A549 (cell line): Measurements from ENCODE around the gene CNTN5. TPM values are rescaled to one million over a fixed set of nuclear protein-coding genes. Genes with fewer than 3 reads are reported as not detected.
"Not testable (repeated sequence)": the region's sequence is repeated elsewhere in the genome, so short reads cannot be mapped to it uniquely, and the experiment has no call there.

ENCODE experiments used
- ATAC-seq, 2 experiments: fragments of 200-7000 bp in 1 of 2; fragments of >200 bp in 1 of 2; cut with Nextera tagmentation in 1 of 2; cut with Tn5 transposase in 1 of 2; 3 replicates each; pipeline versions ENCODE4 v1.8.0 to v1.9.1; 2018 to 2020; ENCODE audit warnings: mild to moderate bottlenecking in 1 of 2, moderate library complexity in 1 of 2
- CTCF ChIA-PET: fragments of 300-600 bp; sonication (Branson Sonifier 250); formaldehyde crosslinking; extraction: SDS; loops from one replicate; lab custom pipeline; 2021; ENCODE audit warnings: antibody characterized with exemption, inconsistent platforms; lab: Yijun Ruan, JAX
- POLR2A ChIA-PET: fragments of 350-600 bp; formaldehyde crosslinking; extraction: SDS; loops from one replicate; lab custom pipeline; 2021; ENCODE audit warnings: antibody characterized with exemption, inconsistent platforms; lab: Yijun Ruan, JAX
- DNase-seq, 2 experiments: peaks; one replicate each; pipeline versions ENCODE4 v3.0.0 to v3.0.0-alpha.2; 2011 to 2016; ENCODE audit warnings: low read depth in 1 of 2, low spot score in 1 of 2
- FAIRE-seq: peaks from 2 replicates; lab custom pipeline; 2011; peaks lifted over from hg19 to GRCh38; lab: Jason Lieb, UNC
- H3K27ac ChIP-seq, 2 experiments: fragments of >200 bp; sonication (Bioruptor Twin); formaldehyde crosslinking; 3 replicates each; pipeline ENCODE4 v1.5.1; 2016 to 2017
- H3K4me1 ChIP-seq: fragments of >200 bp; sonication (Bioruptor Twin); formaldehyde crosslinking; 3 replicates; pipeline ENCODE4 v1.6.1; 2016
- H3K4me2 ChIP-seq: fragments of >200 bp; sonication (Bioruptor Twin); formaldehyde crosslinking; 3 replicates; pipeline ENCODE4 v1.6.1; 2016
- H3K4me3 ChIP-seq: fragments of >200 bp; sonication (Bioruptor Twin); formaldehyde crosslinking; 3 replicates; pipeline ENCODE4 v1.5.1; 2016
- H3K9me3 ChIP-seq: fragments of >200 bp; sonication (Bioruptor Twin); formaldehyde crosslinking; 3 replicates; pipeline ENCODE4 v1.6.1; 2016
- CBX2 ChIP-seq: fragments of 200-600 bp; sonication (generic); IDR thresholded peaks from 2 replicates; pipeline ENCODE4 v1.6.1; 2016; ENCODE audit warnings: low read depth, mild to moderate bottlenecking, borderline replicate concordance
- EHMT2 ChIP-seq: fragments of 200-600 bp; sonication (generic); IDR thresholded peaks from 2 replicates; pipeline ENCODE4 v1.6.1; 2016; ENCODE audit warnings: antibody characterized with exemption, low read depth, mild to moderate bottlenecking, moderate library complexity
- FOSB ChIP-seq: fragments of 250-450 bp; sonication (Bioruptor Pico); IDR thresholded peaks from 2 replicates; pipeline ENCODE4 v1.5.0; 2020; ENCODE audit warnings: mild to moderate bottlenecking, moderate library complexity
- FOSL2 ChIP-seq, 2 experiments: fragments of 450-650 bp in 1 of 2; fragments of >200 bp in 1 of 2; sonication (Bioruptor Twin) in 1 of 2; formaldehyde crosslinking; IDR thresholded peaks; 2 replicates each; pipeline versions ENCODE4 v1.5.0 to v1.6.1; 2016 to 2020; ENCODE audit warnings: mild to moderate bottlenecking in 1 of 2, moderate library complexity in 1 of 2
- HDAC2 ChIP-seq: fragments of 200-600 bp; sonication (generic); IDR thresholded peaks from 2 replicates; pipeline ENCODE4 v1.6.1; 2016
- HES2 ChIP-seq: fragments of >200 bp; sonication (Bioruptor Twin); formaldehyde crosslinking; IDR thresholded peaks from 2 replicates; pipeline ENCODE4 v1.6.1; 2016
- HOXB13 ChIP-seq: fragments of 250-450 bp; sonication (Bioruptor Pico); IDR thresholded peaks from 2 replicates; pipeline ENCODE4 v1.5.0; 2020; ENCODE audit warnings: low read depth, mild to moderate bottlenecking, moderate library complexity
- MAZ ChIP-seq: fragments of 150-350 bp; IDR thresholded peaks from 2 replicates; pipeline ENCODE4 v1.6.1; 2014; ENCODE audit warnings: antibody characterized with exemption, low read depth, low read length, borderline replicate concordance
- MYC ChIP-seq: IDR thresholded peaks from 2 replicates; pipeline ENCODE4 v1.6.1; 2012; ENCODE audit warnings: mild to moderate bottlenecking, inconsistent platforms, low read length, improper control_type of control experiment, borderline replicate concordance
- NFE2L2 ChIP-seq: fragments of 150-350 bp; conservative IDR thresholded peaks from 2 replicates; pipeline ENCODE4 v1.6.1; 2014; ENCODE audit warnings: low read length
- NR3C1 ChIP-seq: fragments of >200 bp; sonication (Bioruptor Twin); formaldehyde crosslinking; IDR thresholded peaks from 3 replicates; pipeline ENCODE4 v1.6.1; 2017
- RAD21 ChIP-seq, 2 experiments: fragments of >200 bp in 1 of 2; sonication (Bioruptor Twin) in 1 of 2; formaldehyde crosslinking in 1 of 2; IDR thresholded peaks in 1 of 2; conservative IDR thresholded peaks in 1 of 2; 2 replicates in 1 of 2; 3 replicates in 1 of 2; pipeline ENCODE4 v1.6.1; 2012 to 2018; ENCODE audit warnings: inconsistent platforms in 1 of 2
- RNF2 ChIP-seq: fragments of 200-600 bp; sonication (generic); IDR thresholded peaks from 2 replicates; pipeline ENCODE4 v1.6.1; 2016; ENCODE audit warnings: low read depth, mild to moderate bottlenecking, antibody characterized with exemption, moderate library complexity, borderline replicate concordance
- SMC3 ChIP-seq: fragments of >200 bp; sonication (Bioruptor Twin); formaldehyde crosslinking; IDR thresholded peaks from 3 replicates; pipeline ENCODE4 v1.6.1; 2018; ENCODE audit warnings: inconsistent platforms
- TP53 ChIP-seq: fragments of 250-450 bp; sonication (Bioruptor Pico); IDR thresholded peaks from 2 replicates; pipeline ENCODE4 v1.5.0; 2021; ENCODE audit warnings: mild to moderate bottlenecking, moderate library complexity
- WGBS: methylation state at CpG from one replicate; pipeline ENCODE4 v1.1.6; 2017; ENCODE audit errors: missing lambda C conversion rate; 5-methylcytosine and 5-hydroxymethylcytosine counted together
- polyA plus RNA-seq, 4 experiments: library from polyadenylated mRNA; depleted of rRNA in 3 of 4; stranded (reverse); fragments of >200 nt; fragmentation: RNase III in 1 of 4; extraction: RNeasy Plus Mini Kit Qiagen cat#74134 plus additional on column Dnase treatment in 1 of 4; gene quantifications; 2 replicates in 3 of 4; 3 replicates in 1 of 4; pipeline ENCODE4 v1.2.3, GENCODE V29; 2011 to 2017
- TF ChIP-seq, protein P1 (sequence below): fragments of 150-350 bp; IDR thresholded peaks from 2 replicates; pipeline ENCODE4 v1.6.1; 2014; ENCODE audit warnings: low read depth, mild to moderate bottlenecking, low read length
- TF ChIP-seq, protein P2 (sequence below): IDR thresholded peaks from 2 replicates; pipeline ENCODE4 v1.6.1; 2012

The CNTN5 gene
- polyA plus RNA-seq, 2 of the 4 experiments (the other 2 are of a cell fraction) = 0.08 TPM; not detected in 1

- H3K4me2 ChIP-seq, POLR2A ChIA-PET, H3K4me3 ChIP-seq, FAIRE-seq, ATAC-seq, DNase-seq, CTCF ChIA-PET, H3K27ac ChIP-seq, H3K9me3 ChIP-seq, H3K4me1 ChIP-seq: not testable (repeated sequence)
- 20% methylated on average over 4 of the region's 4 CpGs for WGBS
These were observed 1253.7 kb downstream of the CNTN5 start for GRCh38 chr11:100274466-100274865.

DNA sequence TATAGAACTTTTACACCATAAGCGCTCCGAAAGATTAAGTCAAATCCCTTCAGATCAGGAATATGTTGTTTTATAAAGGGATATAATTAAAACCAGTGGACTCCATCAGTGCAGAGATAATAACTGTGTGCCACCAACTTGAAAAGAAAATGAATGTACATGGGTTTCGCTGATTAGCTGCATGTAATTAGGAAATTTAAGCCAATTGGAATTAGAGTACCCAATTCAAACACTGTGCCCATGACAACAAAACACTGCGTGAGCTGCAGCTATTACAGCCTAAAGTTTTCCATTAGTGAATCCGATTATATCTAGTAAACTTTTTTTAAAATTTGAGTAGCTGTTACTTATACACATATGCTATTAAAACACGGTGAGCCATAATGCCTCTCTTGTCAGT is 1274.0 kb downstream of the CNTN5 start:
- H3K27ac ChIP-seq = no peak overlapping the region
- WGBS = 28% methylated on average over 6 of the region's 6 CpGs
- H3K9me3 ChIP-seq = no peaks in the 10 kb centered on the region
- H3K4me1 ChIP-seq = no peaks in the 10 kb centered on the region
- ATAC-seq (no peak), DNase-seq (no peak), FAIRE-seq (no peak)
- H3K4me2 ChIP-seq = no peak overlapping the region
- H3K4me3 ChIP-seq = no peak overlapping the region
- TF ChIP-seq, protein P1, sequence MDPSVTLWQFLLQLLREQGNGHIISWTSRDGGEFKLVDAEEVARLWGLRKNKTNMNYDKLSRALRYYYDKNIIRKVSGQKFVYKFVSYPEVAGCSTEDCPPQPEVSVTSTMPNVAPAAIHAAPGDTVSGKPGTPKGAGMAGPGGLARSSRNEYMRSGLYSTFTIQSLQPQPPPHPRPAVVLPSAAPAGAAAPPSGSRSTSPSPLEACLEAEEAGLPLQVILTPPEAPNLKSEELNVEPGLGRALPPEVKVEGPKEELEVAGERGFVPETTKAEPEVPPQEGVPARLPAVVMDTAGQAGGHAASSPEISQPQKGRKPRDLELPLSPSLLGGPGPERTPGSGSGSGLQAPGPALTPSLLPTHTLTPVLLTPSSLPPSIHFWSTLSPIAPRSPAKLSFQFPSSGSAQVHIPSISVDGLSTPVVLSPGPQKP = no peak
- no peak for TF ChIP-seq NR3C1
- TF ChIP-seq RNF2 = no peak
- TF ChIP-seq MAZ = no peak
- no peak for TF ChIP-seq HDAC2
- TF ChIP-seq RAD21 (conservative IDR thresholded peaks at IDR 0.05 in 1 of 2, IDR thresholded peaks at IDR 0.05 in 1 of 2) = no peak
- no peak for TF ChIP-seq EHMT2
- TF ChIP-seq FOSL2 (IDR thresholded peaks at IDR 0.05) = no peak
- TF ChIP-seq FOSL2 (CRISPR knock-in tag; IDR thresholded peaks at IDR 0.05) = no peak
- no peak for TF ChIP-seq TP53 (CRISPR knock-in tag)
- TF ChIP-seq HOXB13 (CRISPR knock-in tag) = no peak
- TF ChIP-seq SMC3 = no peak
- TF ChIP-seq, protein P2, sequence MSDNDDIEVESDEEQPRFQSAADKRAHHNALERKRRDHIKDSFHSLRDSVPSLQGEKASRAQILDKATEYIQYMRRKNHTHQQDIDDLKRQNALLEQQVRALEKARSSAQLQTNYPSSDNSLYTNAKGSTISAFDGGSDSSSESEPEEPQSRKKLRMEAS = no peak
- no peak for TF ChIP-seq FOSB (CRISPR knock-in tag)
- TF ChIP-seq CBX2 = no peak
- POLR2A ChIA-PET = no interaction called here
- CTCF ChIA-PET = no interaction called here

DNA sequence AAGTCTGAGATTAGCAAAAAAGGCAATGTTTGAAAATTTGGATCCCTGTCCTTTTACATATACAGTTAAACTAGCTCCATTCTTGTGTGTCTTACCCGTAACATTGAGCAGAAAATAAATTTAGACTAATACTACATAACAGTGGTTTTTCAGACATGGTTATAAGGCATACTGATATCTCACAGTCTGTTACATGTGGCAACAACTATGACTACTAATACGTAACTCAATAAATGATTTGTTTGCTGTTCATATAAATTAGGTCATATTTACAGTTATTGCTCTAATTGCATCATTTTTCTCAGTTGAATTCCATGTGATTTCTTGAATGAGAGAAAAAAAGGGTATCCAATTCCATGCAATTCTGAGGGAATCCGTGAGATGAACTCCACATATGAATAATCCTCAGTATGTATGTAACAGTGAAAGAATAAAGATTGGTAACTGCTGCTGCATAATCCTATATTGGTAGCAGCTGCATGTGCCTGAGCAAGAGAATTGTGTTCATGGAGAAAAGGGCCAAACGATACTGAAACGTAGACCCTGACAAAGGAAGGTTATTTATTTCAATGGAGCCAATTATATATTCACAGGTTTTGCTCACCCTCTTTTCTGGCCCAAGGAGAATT is 1275.4 kb downstream of the CNTN5 start:
- no peak for ATAC-seq
- no peak for FAIRE-seq
- WGBS = 14% methylated on average over 5 of the region's 5 CpGs

DNA sequence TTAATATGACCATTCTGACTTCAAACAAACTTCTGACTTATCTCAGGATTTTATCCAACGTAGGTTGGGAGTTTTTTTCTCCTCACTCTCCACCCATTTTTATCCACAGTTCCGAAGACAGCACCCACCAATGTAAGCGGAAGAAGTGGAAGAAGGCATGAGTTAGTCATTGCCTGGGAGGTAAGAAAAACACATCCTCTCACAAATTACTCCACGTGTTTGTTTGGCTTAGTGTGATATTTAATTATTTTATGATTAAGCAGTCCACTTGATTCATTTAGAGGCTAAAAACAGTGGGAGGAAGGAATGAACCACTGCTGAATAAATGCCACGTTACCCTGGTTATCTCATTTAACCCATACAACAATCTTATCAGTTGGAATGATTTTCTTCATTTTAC is 1276.8 kb downstream of the CNTN5 start:
- whole genome bisulfite sequencing = 24% methylated on average over 5 of the region's 5 CpGs
- FAIRE-seq (no peak), ATAC-seq (no peak)

More for the DNA sequence above, 1275.4 kb downstream of the CNTN5 start:
- H3K9me3 ChIP-seq = no peaks in the 10 kb centered on the region
- H3K4me2 ChIP-seq = no peak overlapping the region
- TF ChIP-seq TP53 (CRISPR knock-in tag) (no peak), FOSB (CRISPR knock-in tag) (no peak), RAD21 (conservative IDR thresholded peaks at IDR 0.05 in 1 of 2, IDR thresholded peaks at IDR 0.05 in 1 of 2) (no peak), HES2 (no peak)
- CTCF ChIA-PET = no interaction called here
- no peak for DNase-seq
- H3K27ac ChIP-seq = no peak overlapping the region
- H3K4me3 ChIP-seq = no peak overlapping the region
- H3K4me1 ChIP-seq = no peaks in the 10 kb centered on the region
- POLR2A ChIA-PET = no interaction called here

More for the DNA sequence above, 1276.8 kb downstream of the CNTN5 start:
- no peaks in the 10 kb centered on the region for H3K4me1 ChIP-seq
- TF ChIP-seq MYC (no peak), NFE2L2 (no peak), SMC3 (no peak)
- no peak overlapping the region for H3K4me3 ChIP-seq
- H3K4me2 ChIP-seq = no peak overlapping the region
- DNase-seq = no peak
- no peaks in the 10 kb centered on the region for H3K9me3 ChIP-seq
- POLR2A ChIA-PET = no interaction called here
- CTCF ChIA-PET = no interaction called here
- H3K27ac ChIP-seq = no peak overlapping the region
